Measurements from ENCODE around the gene NYNRIN. TPM values are rescaled to one million over a fixed set of nuclear protein-coding genes. Genes with fewer than 3 reads are reported as not detected.

The NYNRIN gene
- total and polyA plus RNA-seq, 2 of the 8 experiments (the other 6 are each of a cell fraction or from before 2014, with no cell fraction given), result 15.2 to 18.3 TPM

DNA sequence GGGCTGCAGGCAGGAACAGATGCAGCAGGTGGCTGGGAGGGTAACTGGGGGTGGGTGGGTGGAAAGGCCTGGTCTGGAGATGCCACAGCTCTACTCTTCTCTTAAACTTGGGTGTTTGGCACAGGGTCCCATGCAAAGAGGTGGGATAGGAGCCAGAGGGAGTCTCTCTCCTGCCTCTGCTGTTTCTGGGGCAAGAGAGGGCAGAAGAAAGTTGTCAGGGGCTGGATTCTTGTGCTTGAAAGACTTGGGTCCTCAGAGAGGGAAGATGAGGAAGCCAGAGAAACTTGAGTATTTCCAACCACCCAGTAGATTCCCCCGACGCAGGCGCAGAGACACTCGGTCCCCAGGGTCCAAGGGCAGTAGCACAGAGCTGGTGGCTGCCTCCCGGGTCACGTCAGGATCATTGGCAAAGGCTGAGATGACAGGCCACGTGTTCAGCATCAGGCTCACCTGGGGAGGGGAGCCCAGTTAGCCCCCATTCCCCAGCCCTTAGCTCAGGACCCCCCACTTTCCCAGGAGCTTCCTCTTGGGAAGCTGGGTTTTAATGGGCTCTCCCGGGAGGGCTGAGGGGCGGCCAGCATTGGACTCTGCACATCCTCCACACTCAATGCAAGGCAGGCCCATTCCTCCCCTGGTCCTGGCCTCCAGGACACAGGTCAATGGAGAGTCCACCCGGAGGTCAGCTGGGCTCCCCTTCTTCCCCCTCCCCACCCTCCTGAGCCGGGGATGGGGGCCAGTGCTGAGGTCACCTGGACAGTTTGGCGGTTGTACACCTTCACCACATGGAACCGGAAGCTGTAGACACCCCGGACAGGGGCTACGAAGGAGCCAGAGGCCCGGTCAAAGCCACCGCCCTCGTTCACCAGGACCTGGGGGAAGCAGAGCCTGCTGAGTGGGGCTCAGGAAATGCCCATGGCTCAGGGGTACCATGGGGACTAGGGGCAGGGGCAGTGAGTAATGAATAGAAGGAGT, 29.0 kb downstream of the NYNRIN start:
- Histone ChIP-seq H3K4me3 (ENCODE audit: extremely low read depth in 1 of 4, insufficient read depth in 2 of 4, low read depth in 3 of 4, low read length in 4 of 4) (no peak overlapping the region), H2BK15ac (ENCODE audit: low read length) (no peak overlapping the region), H2AK5ac (ENCODE audit: low read depth, low read length) (no peak overlapping the region), H3K79me1 (ENCODE audit: low read depth, low read length) (no peaks in the 10 kb centered on the region), H4K8ac (ENCODE audit: extremely low read depth, insufficient read depth, low read length) (no peak overlapping the region; the same call in 1 of the 2 replicates), H3K14ac (ENCODE audit: insufficient read length) (no peak overlapping the region), H2BK5ac (ENCODE audit: low read depth, low read length) (no peak overlapping the region), H2BK12ac (ENCODE audit: low read depth, low read length) (no peak overlapping the region), H2BK20ac (ENCODE audit: low read length) (no peak overlapping the region), H2BK120ac (replicated peaks; ENCODE audit: low read depth, low read length) (no peak overlapping the region), H2AFZ (ENCODE audit: low read length) (no peak overlapping the region), H3K36me3 (ENCODE audit: control insufficient read depth in 2 of 4, insufficient read depth in 4 of 4, low read length in 3 of 4) (0 out of 8 replicates have a peak, but pooled peaks cover 0 to under 1% (median 0%) of the 10 kb centered on the region in 4 experiments), H3K27me3 (replicated peaks in 1 of 4; ENCODE audit: control insufficient read depth in 3 of 4, extremely low read depth in 1 of 4, insufficient read depth in 3 of 4, low read length in 3 of 4) (peaks cover 0 to 20% (median 1%) of the 10 kb centered on the region in 4 experiments; a peak in 3 of 7 replicates), H3K18ac (ENCODE audit: extremely low read depth, low read length) (no peak overlapping the region), H3K27ac (ENCODE audit: low read depth, low read length) (no peak overlapping the region), H3K4me2 (ENCODE audit: insufficient read depth in 1 of 2, low read depth in 2 of 2, low read length in 2 of 2) (no peak overlapping the region), H3K4ac (replicated peaks; ENCODE audit: insufficient read length, low read depth, low read length) (no peak overlapping the region), H3K23ac (ENCODE audit: insufficient read length) (no peak overlapping the region), H3K79me2 (ENCODE audit: control insufficient read depth in 1 of 2, insufficient read depth in 2 of 2, low read length in 2 of 2) (no peaks in the 10 kb centered on the region), H3K4me1 (replicated peaks in 1 of 4; ENCODE audit: control insufficient read depth in 3 of 4, insufficient read depth in 4 of 4, low read length in 3 of 4) (peaks cover 6 to 21% (median 15%) of the 10 kb centered on the region in 4 experiments), H3K23me2 (ENCODE audit: low read depth, low read length) (peaks cover 5% of the 10 kb centered on the region; the same call in 1 of the 2 replicates), H3K56ac (replicated peaks; ENCODE audit: insufficient read length, low read depth, low read length) (no peak overlapping the region), H3K9ac (replicated peaks in 1 of 4; ENCODE audit: extremely low read depth in 1 of 4, low read depth in 3 of 4, low read length in 3 of 4) (no peak overlapping the region), H4K20me1 (replicated peaks in 1 of 2; ENCODE audit: control insufficient read depth in 1 of 2, insufficient read depth in 2 of 2, low read length in 2 of 2) (peaks cover 0 to 3% of the 10 kb centered on the region in 2 experiments), H3K9me3 (ENCODE audit: insufficient read depth in 2 of 2, low read depth in 1 of 2, low read length in 1 of 2) (no peaks in the 10 kb centered on the region), H4K5ac (ENCODE audit: insufficient read length, low read depth, low read length) (no peak overlapping the region), H4K91ac (replicated peaks; ENCODE audit: insufficient read length, low read length) (no peak overlapping the region)
- POLR2A ChIA-PET (ENCODE audit: partially characterized antibody), result interaction anchor here (1.9 to 5.4 kb wide), 4 partner anchors 9 to 94 kb away, joined by 5 to 46 read pairs (median 31); partner anchors contain the start of genes ADCY4 and SDR39U1
- FAIRE-seq (no peak), DNase-seq (ENCODE audit: low read depth in 1 of 2, low spot score in 2 of 2) (no peak)
- 91% methylated on average over 14 of the region's 18 CpGs; no CpG with 5 or more reads in 1 of the 2 experiments for WGBS, 2 experiments (ENCODE audit: extremely low coverage in 1 of 2, insufficient coverage in 1 of 2, insufficient read length in 1 of 2, insufficient replicate concordance in 2 of 2, low coverage in 1 of 2, low lambda C conversion rate in 2 of 2, missing lambda C conversion rate in 1 of 2)
- CTCF ChIA-PET (ENCODE audit: partially characterized antibody), result interaction anchor here (1.1 to 21.3 kb wide), 11 partner anchors 9 to 156 kb away, joined by 3 to 664 read pairs (median 23); partner anchors contain the start of genes ADCY4, NFATC4 and RIPK3
- TF ChIP-seq SP2 (IDR thresholded peaks at IDR 0.05; ENCODE audit: low read length) (no peak), RBBP5 (IDR thresholded peaks at IDR 0.05; ENCODE audit: borderline replicate concordance, low read depth, low read length) (no peak), TBP (IDR thresholded peaks at IDR 0.05; ENCODE audit: low read depth, low read length) (no peak), GABPA (IDR thresholded peaks at IDR 0.05; ENCODE audit: borderline replicate concordance, insufficient read depth, low read length) (no peak), SIN3A (conservative IDR thresholded peaks at IDR 0.05 in 1 of 2, IDR thresholded peaks at IDR 0.05 in 1 of 2; ENCODE audit: low read depth in 1 of 2, low read length in 2 of 2) (no peak), SAP30 (IDR thresholded peaks at IDR 0.05; ENCODE audit: insufficient read depth, insufficient replicate concordance, low read length) (no peak), FOSL1 (IDR thresholded peaks at IDR 0.05; ENCODE audit: insufficient read depth, low read depth, low read length) (no peak)

Measured in H1 (cell line).